GM12891 (cell line): Measurements from ENCODE around the gene ZNF282.

ENCODE experiments used
- POLR2AphosphoS5 ChIP-seq: IDR thresholded peaks from 2 replicates; pipeline ENCODE4 v1.6.1; 2011; ENCODE audit warnings: low read depth, low read length, control low read depth
- TAF1 ChIP-seq: IDR thresholded peaks from 2 replicates; pipeline ENCODE4 v1.6.1; 2011; ENCODE audit warnings: low read depth, low read length, control low read depth

DNA sequence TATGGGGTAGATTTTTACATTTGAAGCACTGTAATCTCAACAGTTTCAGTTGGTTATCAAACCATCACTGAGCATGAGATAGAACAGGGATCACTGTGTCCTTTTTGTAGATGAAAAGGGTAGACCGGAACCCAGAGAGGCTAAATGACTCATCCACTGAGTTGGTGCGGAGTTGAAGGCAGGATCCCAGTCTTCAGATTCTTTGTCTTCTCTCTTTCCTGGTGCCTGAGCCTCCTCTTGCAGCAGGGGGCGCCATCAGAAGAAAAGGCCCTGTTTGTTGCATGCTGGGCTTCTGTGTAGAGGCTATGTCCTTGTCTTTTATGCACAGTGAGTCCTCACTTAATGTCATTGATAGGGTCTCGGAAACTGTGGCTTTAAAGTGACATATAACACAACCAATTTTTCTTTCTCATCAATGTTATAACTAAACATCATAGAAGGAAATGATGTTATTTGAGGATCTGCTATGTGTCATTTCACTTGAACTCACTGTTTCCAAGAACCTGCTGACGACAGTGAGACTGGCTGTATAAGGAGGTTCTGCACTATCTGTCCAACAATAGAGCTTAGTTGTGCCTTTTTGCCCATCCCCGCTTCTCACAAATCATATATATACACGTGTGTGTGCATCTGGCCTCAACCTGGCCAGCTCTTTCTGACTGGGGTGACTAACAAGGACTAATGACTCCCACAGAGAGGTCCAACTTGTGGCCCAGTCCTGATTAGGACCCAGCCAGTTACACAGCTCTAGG is 14.3 kb downstream of the ZNF282 start:
- no peak for TF ChIP-seq POLR2AphosphoS5
- TF ChIP-seq TAF1 = no peak
